IMR-90 (cell line): ENCODE measurements around the gene MILR1. TPM values are rescaled to one million over a fixed set of nuclear protein-coding genes. Genes with fewer than 3 reads are reported as not detected.

Source experiments
- ATAC-seq: fragments of 200-7000 bp; cut with Tn5 transposase; 2 replicates; pipeline ENCODE4 v1.9.1; 2020; ENCODE audit warnings: low read depth, mild to moderate bottlenecking, moderate library complexity
- BruUV-seq: library from RNA; stranded (reverse); fragments of 400-500 nt; replicated peaks from 2 replicates; lab custom pipeline; 2021; lab: Mats Ljungman, UMichigan
- CTCF ChIA-PET: fragments of 300-600 bp; formaldehyde crosslinking; extraction: SDS; loops from one replicate; lab custom pipeline; 2021; ENCODE audit warnings: antibody characterized with exemption; lab: Yijun Ruan, JAX
- POLR2A ChIA-PET: fragments of 300-600 bp; sonication (Branson Sonifier 250); formaldehyde crosslinking; loops from one replicate; lab custom pipeline; 2022; ENCODE audit warnings: antibody characterized with exemption; ENCODE audit not compliant: unreplicated experiment; lab: Charles Lee
- DNase-seq: peaks from one replicate; pipeline ENCODE4 v3.0.0; 2013
- H2AFZ ChIP-seq: replicated peaks from 2 replicates; pipeline ENCODE3; 2013; ENCODE audit warnings: low read length, mild to moderate bottlenecking; ENCODE audit not compliant: poor library complexity
- H2AK5ac ChIP-seq: 2 replicates; pipeline ENCODE4 v1.6.1; 2013; ENCODE audit warnings: low read depth, low read length, inconsistent platforms
- H2AK9ac ChIP-seq: replicated peaks from 2 replicates; pipeline ENCODE3; 2013; ENCODE audit warnings: mild to moderate bottlenecking, low read depth, low read length, moderate library complexity; ENCODE audit not compliant: poor library complexity
- H2BK120ac ChIP-seq: 2 replicates; pipeline ENCODE4 v1.6.1; 2013; ENCODE audit warnings: low read depth, low read length, inconsistent platforms
- H2BK15ac ChIP-seq: 3 replicates; pipeline ENCODE4 v1.6.1; 2013; ENCODE audit warnings: low read depth, low read length, inconsistent platforms
- H2BK20ac ChIP-seq: 2 replicates; pipeline ENCODE4 v1.6.1; 2013; ENCODE audit warnings: low read depth, mild to moderate bottlenecking, inconsistent platforms, low read length, moderate library complexity
- H2BK5ac ChIP-seq: 2 replicates; pipeline ENCODE4 v1.6.1; 2013; ENCODE audit warnings: mild to moderate bottlenecking, low read depth, low read length, inconsistent platforms; ENCODE audit not compliant: poor library complexity, severe bottlenecking
- H3K14ac ChIP-seq: replicated peaks from 2 replicates; pipeline ENCODE4 v1.6.1; 2013; ENCODE audit warnings: low read depth, low read length, inconsistent platforms
- H3K18ac ChIP-seq: 2 replicates; pipeline ENCODE4 v1.6.1; 2013; ENCODE audit warnings: low read depth, low read length, control low read depth
- H3K23ac ChIP-seq: 2 replicates; pipeline ENCODE4 v1.6.1; 2013; ENCODE audit warnings: low read depth, low read length, inconsistent platforms
- H3K27ac ChIP-seq: 2 replicates; pipeline ENCODE4 v1.5.1; 2013; ENCODE audit warnings: mild to moderate bottlenecking, control low read depth, low read length; ENCODE audit not compliant: insufficient read depth
- H3K27me3 ChIP-seq: 2 replicates; pipeline ENCODE4 v1.6.1; 2013; ENCODE audit warnings: low read length; ENCODE audit not compliant: control insufficient read depth, insufficient read depth
- H3K36me3 ChIP-seq: 2 replicates; pipeline ENCODE4 v1.6.1; 2013; ENCODE audit warnings: low read length, mixed read lengths; ENCODE audit not compliant: control insufficient read depth, insufficient read depth
- H3K4ac ChIP-seq: 2 replicates; pipeline ENCODE4 v1.6.1; 2013; ENCODE audit warnings: low read depth, low read length, inconsistent platforms
- H3K4me1 ChIP-seq: 2 replicates; pipeline ENCODE4 v1.6.1; 2013; ENCODE audit warnings: low read length, mixed read lengths; ENCODE audit not compliant: control insufficient read depth, insufficient read depth
- H3K4me2 ChIP-seq: 2 replicates; pipeline ENCODE4 v1.6.1; 2013; ENCODE audit warnings: low read depth, mild to moderate bottlenecking, control low read depth, low read length, moderate library complexity
- H3K4me3 ChIP-seq: 2 replicates; pipeline ENCODE4 v1.5.1; 2013; ENCODE audit warnings: low read depth, mild to moderate bottlenecking, control low read depth, low read length, moderate library complexity; ENCODE audit not compliant: insufficient read depth
- H3K56ac ChIP-seq: 2 replicates; pipeline ENCODE4 v1.6.1; 2013; ENCODE audit warnings: low read length, inconsistent platforms; ENCODE audit not compliant: insufficient read depth; ENCODE audit errors: extremely low read depth
- H3K79me1 ChIP-seq, 2 experiments: 2 replicates each; pipeline ENCODE4 v1.6.1; 2013; ENCODE audit warnings: low read length in 2 of 2, inconsistent platforms in 1 of 2, low read depth in 1 of 2
- H3K9ac ChIP-seq: 2 replicates; pipeline ENCODE4 v1.6.1; 2013; ENCODE audit warnings: low read depth, low read length, control low read depth
- H3K9me1 ChIP-seq: 2 replicates; pipeline ENCODE4 v1.6.1; 2013; ENCODE audit warnings: low read length, inconsistent platforms; ENCODE audit not compliant: insufficient read depth
- H3K9me3 ChIP-seq: 2 replicates; pipeline ENCODE4 v1.6.1; 2013; ENCODE audit warnings: low read length; ENCODE audit not compliant: control insufficient read depth, insufficient read depth
- H4K20me1 ChIP-seq: 2 replicates; pipeline ENCODE4 v1.6.1; 2013; ENCODE audit warnings: low read length, inconsistent platforms; ENCODE audit not compliant: insufficient read depth
- H4K5ac ChIP-seq: 2 replicates; pipeline ENCODE4 v1.6.1; 2013; ENCODE audit warnings: mild to moderate bottlenecking, low read depth, low read length, control low read depth
- H4K8ac ChIP-seq, 2 experiments: 2 replicates each; pipeline ENCODE4 v1.6.1; 2013; ENCODE audit warnings: low read depth in 2 of 2, low read length in 2 of 2, control low read depth in 1 of 2, inconsistent platforms in 1 of 2
- H4K91ac ChIP-seq: 2 replicates; pipeline ENCODE4 v1.6.1; 2013; ENCODE audit warnings: low read depth, low read length, inconsistent platforms; ENCODE audit not compliant: insufficient read depth
- CEBPB ChIP-seq: IDR thresholded peaks from 2 replicates; pipeline ENCODE4 v1.6.1; 2012; ENCODE audit warnings: low read depth, low read length, improper control_type of control experiment
- CHD1 ChIP-seq: IDR thresholded peaks from 2 replicates; pipeline ENCODE4 v1.6.1; 2012; ENCODE audit warnings: low read depth, low read length, improper control_type of control experiment
- MAFK ChIP-seq: IDR thresholded peaks from 2 replicates; pipeline ENCODE4 v1.6.1; 2012; ENCODE audit warnings: low read depth, low read length, improper control_type of control experiment
- MAZ ChIP-seq: IDR thresholded peaks from 2 replicates; pipeline ENCODE4 v1.6.1; 2012; ENCODE audit warnings: low read depth, mild to moderate bottlenecking, low read length, improper control_type of control experiment, moderate library complexity, borderline replicate concordance
- MXI1 ChIP-seq: IDR thresholded peaks from 2 replicates; pipeline ENCODE4 v1.6.1; 2012; ENCODE audit warnings: low read depth, mild to moderate bottlenecking, low read length, moderate library complexity, borderline replicate concordance
- POLR2A ChIP-seq: IDR thresholded peaks from 2 replicates; pipeline ENCODE4 v1.6.1; 2012; ENCODE audit warnings: mild to moderate bottlenecking, low read depth, low read length
- RCOR1 ChIP-seq: IDR thresholded peaks from 2 replicates; pipeline ENCODE4 v1.6.1; 2012; ENCODE audit warnings: mild to moderate bottlenecking, low read length, improper control_type of control experiment; ENCODE audit not compliant: insufficient replicate concordance
- RFX5 ChIP-seq: IDR thresholded peaks from 2 replicates; pipeline ENCODE4 v1.8.0; 2012; ENCODE audit warnings: low read depth, mild to moderate bottlenecking, low read length, moderate library complexity
- SMC3 ChIP-seq: fragments of 150-350 bp; IDR thresholded peaks from 2 replicates; pipeline ENCODE4 v1.6.1; 2016; ENCODE audit warnings: low read depth, mild to moderate bottlenecking, antibody characterized with exemption, low read length, moderate library complexity
- WGBS, 2 experiments: methylation state at CpG; one replicate each; pipeline versions ENCODE4 v1.1.5 to v1.1.7; 2013; ENCODE audit warnings: missing lambda C conversion rate in 2 of 2; ENCODE audit not compliant: insufficient read length in 1 of 2; ENCODE audit errors: extremely low coverage in 2 of 2; 5-methylcytosine and 5-hydroxymethylcytosine counted together
- dilution Hi-C: fragments of 300-500 bp; cut with HindIII; formaldehyde crosslinking; loops from one replicate; pipeline ENCODE4 v1.14.3; 2018; ENCODE audit warnings: low sequenced_read_pairs; ENCODE audit not compliant: unreplicated experiment
- in situ Hi-C: fragments of 300-500 bp; cut with MboI; formaldehyde crosslinking; loops from 3 replicates; pipeline ENCODE4 v1.14.3; 2019; ENCODE audit warnings: low sequenced_read_pairs, inconsistent platforms, mixed read lengths
- intact Hi-C: fragments of 100-400 bp; cut with micrococcal nuclease; formaldehyde crosslinking; loops from 2 replicates; pipeline ENCODE4 v1.10.0; 2022
- polyA plus RNA-seq, 3 experiments: library from polyadenylated mRNA; depleted of rRNA; stranded (reverse); fragments of >200 nt; gene quantifications; 2 replicates each; pipeline ENCODE4 v1.2.3, GENCODE V29; 2012; ENCODE audit warnings: low replicate concordance in 1 of 3
- total RNA-seq: library from RNA; depleted of rRNA; stranded (reverse); fragments of >200 nt; gene quantifications from 2 replicates; pipeline ENCODE4 v1.2.3, GENCODE V29; 2012
- TF ChIP-seq, protein P1 (sequence below): fragments of 150-350 bp; IDR thresholded peaks from 2 replicates; pipeline ENCODE4 v1.6.1; 2016; ENCODE audit warnings: low read depth, mild to moderate bottlenecking, low read length, moderate library complexity, borderline replicate concordance
- TF ChIP-seq, protein P2 (sequence below): fragments of 150-350 bp; IDR thresholded peaks from 2 replicates; pipeline ENCODE4 v1.6.1; 2017; ENCODE audit warnings: mild to moderate bottlenecking, antibody characterized with exemption, low read length, low read depth

Gene MILR1
- total and polyA plus RNA-seq, 2 of the 4 experiments (the other 2 are of a cell fraction), result 0.36 to 0.44 TPM

DNA sequence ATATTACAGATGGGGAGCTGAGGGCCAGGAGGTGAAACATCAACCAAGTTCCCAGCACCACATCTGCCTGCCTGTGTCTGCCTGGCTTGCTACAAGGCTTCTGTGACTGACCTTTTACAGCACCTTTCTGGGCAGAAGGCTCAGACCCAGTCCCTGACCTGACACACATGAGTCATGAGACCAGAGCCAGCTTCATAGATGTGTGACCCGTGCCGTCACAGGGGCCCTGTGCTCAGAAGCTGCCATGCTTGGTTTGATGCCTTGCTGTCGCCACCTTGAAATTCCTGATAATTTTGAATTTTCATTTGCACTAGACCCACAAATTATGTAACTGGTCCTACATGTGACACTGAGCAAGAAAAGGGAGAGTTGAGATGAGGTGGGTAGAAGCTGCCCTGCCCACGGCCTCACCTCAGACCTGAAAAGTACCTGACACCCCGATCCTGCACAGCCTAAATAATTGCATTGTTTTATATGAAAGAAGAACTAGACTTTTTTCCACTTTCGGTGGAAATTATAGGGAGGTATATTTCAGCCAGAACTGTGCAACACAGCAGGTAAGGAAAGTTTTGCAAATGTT lies 44.9 kb upstream of the MILR1 start:
- ChIA-PET CTCF (no interaction called here), POLR2A (no interaction called here)
- Histone ChIP-seq H3K14ac (no peak overlapping the region), H3K79me1 (no peaks in the 10 kb centered on the region), H3K4me1 (no peaks in the 10 kb centered on the region), H2AK9ac (no peak overlapping the region), H3K27me3 (no peaks in the 10 kb centered on the region; the same call in 1 of the 2 replicates), H2AFZ (no peak overlapping the region), H4K5ac (no peak overlapping the region), H3K9me1 (no peaks in the 10 kb centered on the region), H3K56ac (no peak overlapping the region), H3K23ac (no peak overlapping the region), H2BK20ac (no peak overlapping the region), H4K91ac (no peak overlapping the region), H2AK5ac (no peak overlapping the region), H3K4me3 (no peak overlapping the region), H2BK15ac (no peak overlapping the region), H3K4me2 (no peak overlapping the region), H4K20me1 (no peaks in the 10 kb centered on the region), H3K18ac (no peak overlapping the region), H3K9ac (no peak overlapping the region), H4K8ac (no peak overlapping the region), H3K27ac (no peak overlapping the region), H3K9me3 (peaks cover 2% of the 10 kb centered on the region; the same call in 1 of the 2 replicates), H3K36me3 (no peaks in the 10 kb centered on the region), H2BK5ac (no peak overlapping the region), H3K4ac (no peak overlapping the region), H2BK120ac (no peak overlapping the region)
- DNase-seq (no peak), ATAC-seq (no peak)
- intact Hi-C loops, result no loop called here
- no TSS peak for BruUV-seq
- no CpG with 5 or more reads among the region's 6 CpGs for WGBS, 2 experiments
- dilution Hi-C loops, result no loop called here
- TF ChIP-seq MAFK, result no peak
- no peak for TF ChIP-seq MXI1
- no peak for TF ChIP-seq POLR2A
- no peak for TF ChIP-seq SMC3
- no peak for TF ChIP-seq MAZ
- no peak for TF ChIP-seq CHD1
- TF ChIP-seq, protein P1, sequence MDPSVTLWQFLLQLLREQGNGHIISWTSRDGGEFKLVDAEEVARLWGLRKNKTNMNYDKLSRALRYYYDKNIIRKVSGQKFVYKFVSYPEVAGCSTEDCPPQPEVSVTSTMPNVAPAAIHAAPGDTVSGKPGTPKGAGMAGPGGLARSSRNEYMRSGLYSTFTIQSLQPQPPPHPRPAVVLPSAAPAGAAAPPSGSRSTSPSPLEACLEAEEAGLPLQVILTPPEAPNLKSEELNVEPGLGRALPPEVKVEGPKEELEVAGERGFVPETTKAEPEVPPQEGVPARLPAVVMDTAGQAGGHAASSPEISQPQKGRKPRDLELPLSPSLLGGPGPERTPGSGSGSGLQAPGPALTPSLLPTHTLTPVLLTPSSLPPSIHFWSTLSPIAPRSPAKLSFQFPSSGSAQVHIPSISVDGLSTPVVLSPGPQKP, result no peak
- TF ChIP-seq RFX5, result no peak
- no peak for TF ChIP-seq CEBPB
- no peak for TF ChIP-seq RCOR1
- TF ChIP-seq, protein P2, sequence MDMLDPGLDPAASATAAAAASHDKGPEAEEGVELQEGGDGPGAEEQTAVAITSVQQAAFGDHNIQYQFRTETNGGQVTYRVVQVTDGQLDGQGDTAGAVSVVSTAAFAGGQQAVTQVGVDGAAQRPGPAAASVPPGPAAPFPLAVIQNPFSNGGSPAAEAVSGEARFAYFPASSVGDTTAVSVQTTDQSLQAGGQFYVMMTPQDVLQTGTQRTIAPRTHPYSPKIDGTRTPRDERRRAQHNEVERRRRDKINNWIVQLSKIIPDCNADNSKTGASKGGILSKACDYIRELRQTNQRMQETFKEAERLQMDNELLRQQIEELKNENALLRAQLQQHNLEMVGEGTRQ, result no peak
- in situ Hi-C loops, result no loop called here
